PFSK-1 (cell line): ENCODE data around the gene MYMX.
A peak's percentile ranks its signal among the peaks of the same experiment; 100 is the strongest.

Source experiments
- POLR2AphosphoS5 ChIP-seq: IDR thresholded peaks from 2 replicates; pipeline ENCODE4 v1.6.1; 2012; ENCODE audit warnings: low read depth, mild to moderate bottlenecking, control low read depth, low read length, moderate library complexity
- TF ChIP-seq, protein P1 (sequence below), 2 experiments: IDR thresholded peaks; 2 replicates each; pipeline versions ENCODE4 v1.6.1 to v1.8.0; 2011 to 2012; ENCODE audit warnings: low read depth in 2 of 2, low read length in 2 of 2, control low read depth in 1 of 2, inconsistent platforms in 1 of 2, mild to moderate bottlenecking in 1 of 2, moderate library complexity in 1 of 2; ENCODE audit not compliant: insufficient read depth in 1 of 2

DNA sequence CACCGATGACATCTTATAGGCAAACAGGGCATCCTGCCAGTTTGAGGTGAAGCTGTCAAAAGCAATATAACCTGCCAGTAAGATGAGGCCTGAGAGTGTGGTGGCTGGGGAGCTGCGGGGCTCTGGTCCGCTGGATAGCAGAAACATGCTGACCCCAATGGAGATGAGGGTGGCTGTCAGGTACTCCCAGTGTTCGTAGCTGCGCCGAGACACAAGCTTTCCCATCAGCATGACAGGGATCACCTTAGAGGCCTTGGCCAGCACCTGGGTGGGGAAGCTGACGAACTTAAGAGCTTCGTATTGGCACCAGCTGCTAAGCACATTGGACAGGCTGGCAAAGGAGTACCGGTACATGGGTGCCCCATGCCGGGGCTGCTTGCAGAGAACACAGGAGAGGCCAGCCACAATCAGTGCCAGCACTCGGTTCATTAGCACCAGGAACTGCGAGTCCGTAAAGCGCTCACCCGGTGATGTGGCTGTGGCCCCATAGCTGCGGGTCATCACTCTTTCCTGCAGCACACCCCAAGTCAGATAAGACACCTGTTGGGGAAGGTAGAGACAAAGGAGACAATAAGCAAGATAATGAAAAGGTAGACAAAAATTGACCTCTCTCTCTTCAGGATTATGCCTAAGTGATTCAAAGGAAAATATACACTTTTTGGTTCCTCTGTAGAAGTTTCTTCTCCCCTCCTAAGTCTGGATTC lies 38.5 kb downstream of the MYMX start:
- TF ChIP-seq, protein P1, sequence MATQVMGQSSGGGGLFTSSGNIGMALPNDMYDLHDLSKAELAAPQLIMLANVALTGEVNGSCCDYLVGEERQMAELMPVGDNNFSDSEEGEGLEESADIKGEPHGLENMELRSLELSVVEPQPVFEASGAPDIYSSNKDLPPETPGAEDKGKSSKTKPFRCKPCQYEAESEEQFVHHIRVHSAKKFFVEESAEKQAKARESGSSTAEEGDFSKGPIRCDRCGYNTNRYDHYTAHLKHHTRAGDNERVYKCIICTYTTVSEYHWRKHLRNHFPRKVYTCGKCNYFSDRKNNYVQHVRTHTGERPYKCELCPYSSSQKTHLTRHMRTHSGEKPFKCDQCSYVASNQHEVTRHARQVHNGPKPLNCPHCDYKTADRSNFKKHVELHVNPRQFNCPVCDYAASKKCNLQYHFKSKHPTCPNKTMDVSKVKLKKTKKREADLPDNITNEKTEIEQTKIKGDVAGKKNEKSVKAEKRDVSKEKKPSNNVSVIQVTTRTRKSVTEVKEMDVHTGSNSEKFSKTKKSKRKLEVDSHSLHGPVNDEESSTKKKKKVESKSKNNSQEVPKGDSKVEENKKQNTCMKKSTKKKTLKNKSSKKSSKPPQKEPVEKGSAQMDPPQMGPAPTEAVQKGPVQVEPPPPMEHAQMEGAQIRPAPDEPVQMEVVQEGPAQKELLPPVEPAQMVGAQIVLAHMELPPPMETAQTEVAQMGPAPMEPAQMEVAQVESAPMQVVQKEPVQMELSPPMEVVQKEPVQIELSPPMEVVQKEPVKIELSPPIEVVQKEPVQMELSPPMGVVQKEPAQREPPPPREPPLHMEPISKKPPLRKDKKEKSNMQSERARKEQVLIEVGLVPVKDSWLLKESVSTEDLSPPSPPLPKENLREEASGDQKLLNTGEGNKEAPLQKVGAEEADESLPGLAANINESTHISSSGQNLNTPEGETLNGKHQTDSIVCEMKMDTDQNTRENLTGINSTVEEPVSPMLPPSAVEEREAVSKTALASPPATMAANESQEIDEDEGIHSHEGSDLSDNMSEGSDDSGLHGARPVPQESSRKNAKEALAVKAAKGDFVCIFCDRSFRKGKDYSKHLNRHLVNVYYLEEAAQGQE (IDR thresholded peaks at IDR 0.05; ENCODE audit: insufficient read depth in 1 of 2, low read depth in 2 of 2, low read length in 2 of 2) = 0 out of 4 replicates have a peak, but pooled peaks of 1 of the 2 experiments have one; percentile 20
- peak; percentile 12 for TF ChIP-seq POLR2AphosphoS5
